ENCODE results near the gene ACADS. TPM values are rescaled to one million over a fixed set of nuclear protein-coding genes. Genes with fewer than 3 reads are reported as not detected.

Gene ACADS
- total RNA-seq, 1 donor from 2014 or later = 0.88 TPM

DNA sequence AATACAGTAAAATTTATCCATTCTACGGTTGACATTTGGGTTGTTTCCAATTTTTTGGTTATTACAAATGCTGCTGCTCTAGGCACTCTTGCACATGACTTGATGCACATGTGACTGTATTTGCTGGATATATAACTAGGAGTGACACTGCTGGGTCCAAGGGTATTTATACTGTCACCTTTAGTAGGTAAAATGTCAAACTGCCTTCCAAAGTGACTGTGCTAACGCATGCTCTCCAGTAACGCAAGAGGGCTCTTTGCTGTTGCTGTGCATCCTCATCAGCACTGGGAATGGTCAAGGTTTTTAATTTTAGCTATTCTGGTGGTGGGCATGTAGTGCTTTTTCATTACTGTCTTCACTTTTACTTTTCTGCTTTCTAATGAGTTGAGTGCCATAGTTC is 62.3 kb downstream of the ACADS start:
- Histone ChIP-seq H3K9me3 (ENCODE audit: low read depth) (no peaks in the 10 kb centered on the region), H3F3A (ENCODE audit: low read depth) (no peaks in the 10 kb centered on the region), H3K79me2 (ENCODE audit: low read depth) (no peaks in the 10 kb centered on the region), H3K27me3 (no peaks in the 10 kb centered on the region), H4K20me1 (ENCODE audit: low read depth) (no peaks in the 10 kb centered on the region), H2AFZ (replicated peaks) (no peak overlapping the region), H3K4me1 (no peaks in the 10 kb centered on the region), H3K36me3 (peaks cover 4% of the 10 kb centered on the region), H3K4me2 (no peak overlapping the region), H3K4me3 (no peak overlapping the region), H3K9ac (no peak overlapping the region), H3K27ac (no peak overlapping the region)
- Mint-ChIP-seq H3K36me3 (peaks cover 18% of the 10 kb centered on the region), H3K9me3 (no peaks in the 10 kb centered on the region), H3K27ac (no peak overlapping the region), H3K4me3 (no peak overlapping the region), H3K4me1 (no peaks in the 10 kb centered on the region), H3K27me3 (ENCODE audit: insufficient read depth, low read depth) (no peaks in the 10 kb centered on the region)
- no peak for DNase-seq (ENCODE audit: low spot score)
- TF ChIP-seq EZH2phosphoT487 (IDR thresholded peaks at IDR 0.05) (no peak), EZH2 (IDR thresholded peaks at IDR 0.05) (no peak)
- TF ChIP-seq, protein P1, sequence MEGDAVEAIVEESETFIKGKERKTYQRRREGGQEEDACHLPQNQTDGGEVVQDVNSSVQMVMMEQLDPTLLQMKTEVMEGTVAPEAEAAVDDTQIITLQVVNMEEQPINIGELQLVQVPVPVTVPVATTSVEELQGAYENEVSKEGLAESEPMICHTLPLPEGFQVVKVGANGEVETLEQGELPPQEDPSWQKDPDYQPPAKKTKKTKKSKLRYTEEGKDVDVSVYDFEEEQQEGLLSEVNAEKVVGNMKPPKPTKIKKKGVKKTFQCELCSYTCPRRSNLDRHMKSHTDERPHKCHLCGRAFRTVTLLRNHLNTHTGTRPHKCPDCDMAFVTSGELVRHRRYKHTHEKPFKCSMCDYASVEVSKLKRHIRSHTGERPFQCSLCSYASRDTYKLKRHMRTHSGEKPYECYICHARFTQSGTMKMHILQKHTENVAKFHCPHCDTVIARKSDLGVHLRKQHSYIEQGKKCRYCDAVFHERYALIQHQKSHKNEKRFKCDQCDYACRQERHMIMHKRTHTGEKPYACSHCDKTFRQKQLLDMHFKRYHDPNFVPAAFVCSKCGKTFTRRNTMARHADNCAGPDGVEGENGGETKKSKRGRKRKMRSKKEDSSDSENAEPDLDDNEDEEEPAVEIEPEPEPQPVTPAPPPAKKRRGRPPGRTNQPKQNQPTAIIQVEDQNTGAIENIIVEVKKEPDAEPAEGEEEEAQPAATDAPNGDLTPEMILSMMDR (IDR thresholded peaks at IDR 0.05) = no peak

Other genes with a start within 250 kb of the ACADS start
- gene DYNLL1, start 229.7 kb upstream of the ACADS start, total RNA-seq (ENCODE audit: low replicate concordance) = 284 and 355 TPM in 2 replicates
- gene COQ5, start 196.7 kb upstream of the ACADS start, total RNA-seq (ENCODE audit: low replicate concordance) = 66.7 and 72.7 TPM in 2 replicates
- 75.9 and 131 TPM in 2 replicates for gene RNF10, start 191.5 kb upstream of the ACADS start, total RNA-seq (ENCODE audit: low replicate concordance)
- 42.7 and 43.7 TPM in 2 replicates for gene POP5, start 144.4 kb upstream of the ACADS start, total RNA-seq (ENCODE audit: low replicate concordance)
- gene CABP1, start 85.2 kb upstream of the ACADS start, total RNA-seq (ENCODE audit: low replicate concordance) = 0.47 and 1.6 TPM in 2 replicates
- 94.7 and 100 TPM in 2 replicates for gene MLEC, start 38.7 kb upstream of the ACADS start, total RNA-seq (ENCODE audit: low replicate concordance)
- gene UNC119B, start 15.4 kb upstream of the ACADS start, total RNA-seq (ENCODE audit: low replicate concordance) = 58.4 and 58.9 TPM in 2 replicates
- 12.9 and 25.8 TPM in 2 replicates for gene SPPL3, start 178.5 kb downstream of the ACADS start, total RNA-seq (ENCODE audit: low replicate concordance)

All from neural progenitor cell (in vitro differentiated cells).